H1 (cell line): ENCODE data around the gene L3MBTL4.

Experiments
- CHD2 ChIP-seq: IDR thresholded peaks from 2 replicates; pipeline ENCODE4 v1.6.1; 2012; ENCODE audit warnings: low read length, improper control_type of control experiment
- CTCF ChIP-seq, 3 experiments: IDR thresholded peaks; 1 replicate in 2 of 3; 2 replicates in 1 of 3; pipeline versions ENCODE4 v1.5.1 to v1.6.1; 2011; ENCODE audit warnings: low read length in 3 of 3, mild to moderate bottlenecking in 3 of 3, inconsistent platforms in 2 of 3, low read depth in 1 of 3, moderate library complexity in 1 of 3; ENCODE audit not compliant: insufficient read depth in 1 of 3; ENCODE audit errors: control extremely low read depth in 1 of 3
- EZH2 ChIP-seq: fragments of 200-600 bp; sonication (generic); IDR thresholded peaks from 2 replicates; pipeline ENCODE4 v1.7.1; 2012; ENCODE audit warnings: low read depth, mild to moderate bottlenecking, moderate library complexity, low read length, inconsistent platforms; ENCODE audit not compliant: severe bottlenecking
- JUN ChIP-seq: IDR thresholded peaks from 2 replicates; pipeline ENCODE4 v1.6.1; 2011; ENCODE audit warnings: low read depth, mild to moderate bottlenecking, improper control_type of control experiment, low read length
- SUZ12 ChIP-seq: fragments of 200-600 bp; sonication (generic); IDR thresholded peaks from 2 replicates; pipeline ENCODE4 v1.6.1; 2012; ENCODE audit warnings: mild to moderate bottlenecking, inconsistent platforms, low read length, moderate library complexity, mixed read lengths

GRCh38 chr18:6373187-6373586 is 41.5 kb downstream of the L3MBTL4 start:
- TF ChIP-seq CTCF (IDR thresholded peaks at IDR 0.05; ENCODE audit: control extremely low read depth in 1 of 3, insufficient read depth in 1 of 3, low read depth in 1 of 3, low read length in 3 of 3) (no peak), JUN (no peak), EZH2 (no peak), SUZ12 (no peak), CHD2 (no peak)
